ENCODE data around the gene FGA. TPM values are rescaled to one million over a fixed set of nuclear protein-coding genes. Genes with fewer than 3 reads are reported as not detected.

FGA gene
- total RNA-seq, 1 experiment from 2014 or later: not detected

GRCh38 chr4:154577324-154577723, 13.2 kb downstream of the FGA start:
- Histone ChIP-seq H3K27me3 (ENCODE audit: control insufficient read depth, insufficient read depth, low read length) (no peaks in the 10 kb centered on the region), H3K36me3 (replicated peaks; ENCODE audit: control insufficient read depth, insufficient read depth, low read length) (no peaks in the 10 kb centered on the region), H3K4me3 (ENCODE audit: insufficient read depth, low read depth, low read length) (no peak overlapping the region)
- no peak for DNase-seq

GRCh38 chr4:154574311-154574710, 16.2 kb downstream of the FGA start:
- H3K27me3 ChIP-seq (ENCODE audit: control insufficient read depth, insufficient read depth, low read length): no peaks in the 10 kb centered on the region
- no peak overlapping the region for H3K4me3 ChIP-seq (ENCODE audit: insufficient read depth, low read depth, low read length)
- H3K36me3 ChIP-seq (replicated peaks; ENCODE audit: control insufficient read depth, insufficient read depth, low read length): no peaks in the 10 kb centered on the region
- no peak for DNase-seq

GRCh38 chr4:154573190-154573870, 17.2 kb downstream of the FGA start:
- no peak overlapping the region for H3K4me3 ChIP-seq (ENCODE audit: insufficient read depth, low read depth, low read length)

GRCh38 chr4:154569584-154569983, 21.0 kb downstream of the FGA start:
- H3K27me3 ChIP-seq (ENCODE audit: control insufficient read depth, insufficient read depth, low read length): no peaks in the 10 kb centered on the region
- H3K36me3 ChIP-seq (replicated peaks; ENCODE audit: control insufficient read depth, insufficient read depth, low read length): no peaks in the 10 kb centered on the region
- H3K4me3 ChIP-seq (ENCODE audit: insufficient read depth, low read depth, low read length): no peak overlapping the region
- no peak for DNase-seq

More at GRCh38 chr4:154573190-154573870, 17.2 kb downstream of the FGA start:
- DNase-seq: no peak
- Histone ChIP-seq H3K27me3 (ENCODE audit: control insufficient read depth, insufficient read depth, low read length) (no peaks in the 10 kb centered on the region), H3K36me3 (replicated peaks; ENCODE audit: control insufficient read depth, insufficient read depth, low read length) (no peaks in the 10 kb centered on the region)

GRCh38 chr4:154569028-154569427, 21.5 kb downstream of the FGA start:
- Histone ChIP-seq H3K4me3 (ENCODE audit: insufficient read depth, low read depth, low read length) (no peak overlapping the region), H3K27me3 (ENCODE audit: control insufficient read depth, insufficient read depth, low read length) (no peaks in the 10 kb centered on the region), H3K36me3 (replicated peaks; ENCODE audit: control insufficient read depth, insufficient read depth, low read length) (no peaks in the 10 kb centered on the region)
- no peak for DNase-seq

GRCh38 chr4:154566639-154567204, 23.8 kb downstream of the FGA start:
- DNase-seq: no peak
- H3K4me3 ChIP-seq (ENCODE audit: insufficient read depth, low read depth, low read length): no peak overlapping the region
- no peaks in the 10 kb centered on the region for H3K27me3 ChIP-seq (ENCODE audit: control insufficient read depth, insufficient read depth, low read length)
- no peaks in the 10 kb centered on the region for H3K36me3 ChIP-seq (replicated peaks; ENCODE audit: control insufficient read depth, insufficient read depth, low read length)

- no peaks in the 10 kb centered on the region for H3K27me3 ChIP-seq (ENCODE audit: control insufficient read depth, insufficient read depth, low read length)
- no peaks in the 10 kb centered on the region for H3K36me3 ChIP-seq (replicated peaks; ENCODE audit: control insufficient read depth, insufficient read depth, low read length)
- no peak overlapping the region for H3K4me3 ChIP-seq (ENCODE audit: insufficient read depth, low read depth, low read length)
- no peak for DNase-seq
Observed at GRCh38 chr4:154565704-154566103, 24.8 kb downstream of the FGA start.

GRCh38 chr4:154564311-154564710, 26.2 kb downstream of the FGA start:
- H3K4me3 ChIP-seq (ENCODE audit: insufficient read depth, low read depth, low read length): no peak overlapping the region
- no peak for DNase-seq
- H3K27me3 ChIP-seq (ENCODE audit: control insufficient read depth, insufficient read depth, low read length): no peaks in the 10 kb centered on the region
- H3K36me3 ChIP-seq (replicated peaks; ENCODE audit: control insufficient read depth, insufficient read depth, low read length): no peaks in the 10 kb centered on the region

- H3K27me3 ChIP-seq (ENCODE audit: control insufficient read depth, insufficient read depth, low read length): no peaks in the 10 kb centered on the region
- no peaks in the 10 kb centered on the region for H3K36me3 ChIP-seq (replicated peaks; ENCODE audit: control insufficient read depth, insufficient read depth, low read length)
- H3K4me3 ChIP-seq (ENCODE audit: insufficient read depth, low read depth, low read length): no peak within 1 kb of the TSS
- DNase-seq: no peak
Observed at GRCh38 chr4:154562697-154563254, 27.8 kb downstream of the FGA start, which contains the start of gene FGB. Gene FGB, plus strand, starts transcription at chr4:154563011. Its CDS starts 8 bp downstream, at chr4:154563019.

- no peaks in the 10 kb centered on the region for H3K36me3 ChIP-seq (replicated peaks; ENCODE audit: control insufficient read depth, insufficient read depth, low read length)
- H3K27me3 ChIP-seq (ENCODE audit: control insufficient read depth, insufficient read depth, low read length): no peaks in the 10 kb centered on the region
- no peak for DNase-seq
- no peak overlapping the region for H3K4me3 ChIP-seq (ENCODE audit: insufficient read depth, low read depth, low read length)
Observed at GRCh38 chr4:154560824-154561231, 29.7 kb downstream of the FGA start.

- Histone ChIP-seq H3K36me3 (replicated peaks; ENCODE audit: control insufficient read depth, insufficient read depth, low read length) (no peaks in the 10 kb centered on the region), H3K4me3 (ENCODE audit: insufficient read depth, low read depth, low read length) (no peak overlapping the region), H3K27me3 (ENCODE audit: control insufficient read depth, insufficient read depth, low read length) (no peaks in the 10 kb centered on the region)
- DNase-seq: no peak
Observed at GRCh38 chr4:154560419-154560801, 30.1 kb downstream of the FGA start.

- H3K4me3 ChIP-seq (ENCODE audit: insufficient read depth, low read depth, low read length): no peak overlapping the region
- peak; percentile 27 for DNase-seq
- H3K27me3 ChIP-seq (ENCODE audit: control insufficient read depth, insufficient read depth, low read length): no peaks in the 10 kb centered on the region
- no peaks in the 10 kb centered on the region for H3K36me3 ChIP-seq (replicated peaks; ENCODE audit: control insufficient read depth, insufficient read depth, low read length)
Observed at GRCh38 chr4:154559494-154560418, 30.8 kb downstream of the FGA start.

GRCh38 chr4:154559141-154559493, 31.4 kb downstream of the FGA start:
- Histone ChIP-seq H3K36me3 (replicated peaks; ENCODE audit: control insufficient read depth, insufficient read depth, low read length) (no peaks in the 10 kb centered on the region), H3K4me3 (ENCODE audit: insufficient read depth, low read depth, low read length) (no peak overlapping the region)
- DNase-seq: no peak

GRCh38 chr4:154551872-154552686, 38.5 kb downstream of the FGA start:
- peaks cover under 1% of the 10 kb centered on the region; the same call in 1 of the 2 replicates for H3K36me3 ChIP-seq (replicated peaks; ENCODE audit: control insufficient read depth, insufficient read depth, low read length)
- H3K27me3 ChIP-seq (ENCODE audit: control insufficient read depth, insufficient read depth, low read length): no peaks in the 10 kb centered on the region
- no peak overlapping the region for H3K4me3 ChIP-seq (ENCODE audit: insufficient read depth, low read depth, low read length)
- DNase-seq: peak; percentile 25

More at GRCh38 chr4:154559141-154559493, 31.4 kb downstream of the FGA start:
- H3K27me3 ChIP-seq (ENCODE audit: control insufficient read depth, insufficient read depth, low read length): no peaks in the 10 kb centered on the region

Data from H7 (cell line).